A549 (cell line): ENCODE data around the gene MAML3. TPM values are rescaled to one million over a fixed set of nuclear protein-coding genes. Genes with fewer than 3 reads are reported as not detected.
A peak's percentile ranks its signal among the peaks of the same experiment; 100 is the strongest.

Experiments
- ATAC-seq, 2 experiments: fragments of 200-7000 bp in 1 of 2; fragments of >200 bp in 1 of 2; cut with Nextera tagmentation in 1 of 2; cut with Tn5 transposase in 1 of 2; 3 replicates each; pipeline versions ENCODE4 v1.8.0 to v1.9.1; 2018 to 2020; ENCODE audit warnings: mild to moderate bottlenecking in 1 of 2, moderate library complexity in 1 of 2
- CTCF ChIA-PET: fragments of 300-600 bp; sonication (Branson Sonifier 250); formaldehyde crosslinking; extraction: SDS; loops from one replicate; lab custom pipeline; 2021; ENCODE audit warnings: antibody characterized with exemption, inconsistent platforms; lab: Yijun Ruan, JAX
- POLR2A ChIA-PET: fragments of 350-600 bp; formaldehyde crosslinking; extraction: SDS; loops from one replicate; lab custom pipeline; 2021; ENCODE audit warnings: antibody characterized with exemption, inconsistent platforms; lab: Yijun Ruan, JAX
- DNase-seq, 2 experiments: peaks; one replicate each; pipeline versions ENCODE4 v3.0.0 to v3.0.0-alpha.2; 2011 to 2016; ENCODE audit warnings: low read depth in 1 of 2, low spot score in 1 of 2
- FAIRE-seq: peaks from 2 replicates; lab custom pipeline; 2011; peaks lifted over from hg19 to GRCh38; lab: Jason Lieb, UNC
- H3K27ac ChIP-seq, 2 experiments: fragments of >200 bp; sonication (Bioruptor Twin); formaldehyde crosslinking; 3 replicates each; pipeline ENCODE4 v1.5.1; 2016 to 2017
- H3K4me1 ChIP-seq: fragments of >200 bp; sonication (Bioruptor Twin); formaldehyde crosslinking; 3 replicates; pipeline ENCODE4 v1.6.1; 2016
- H3K4me2 ChIP-seq: fragments of >200 bp; sonication (Bioruptor Twin); formaldehyde crosslinking; 3 replicates; pipeline ENCODE4 v1.6.1; 2016
- H3K4me3 ChIP-seq: fragments of >200 bp; sonication (Bioruptor Twin); formaldehyde crosslinking; 3 replicates; pipeline ENCODE4 v1.5.1; 2016
- H3K9me3 ChIP-seq: fragments of >200 bp; sonication (Bioruptor Twin); formaldehyde crosslinking; 3 replicates; pipeline ENCODE4 v1.6.1; 2016
- CBX2 ChIP-seq: fragments of 200-600 bp; sonication (generic); IDR thresholded peaks from 2 replicates; pipeline ENCODE4 v1.6.1; 2016; ENCODE audit warnings: low read depth, mild to moderate bottlenecking, borderline replicate concordance
- CEBPB ChIP-seq, 2 experiments: fragments of >200 bp in 1 of 2; sonication (Bioruptor Twin) in 1 of 2; formaldehyde crosslinking in 1 of 2; IDR thresholded peaks; 2 replicates each; pipeline ENCODE4 v1.6.1; 2012 to 2016
- CTCF ChIP-seq: fragments of >200 bp; sonication (Bioruptor Twin); formaldehyde crosslinking; IDR thresholded peaks from 3 replicates; pipeline ENCODE4 v1.5.1; 2016
- EHF ChIP-seq: fragments of 250-450 bp; sonication (Bioruptor Pico); IDR thresholded peaks from 2 replicates; pipeline ENCODE4 v1.5.0; 2020; ENCODE audit warnings: mild to moderate bottlenecking
- EP300 ChIP-seq, 2 experiments: fragments of >200 bp; sonication (Bioruptor Twin); formaldehyde crosslinking; IDR thresholded peaks; 2 replicates in 1 of 2; 3 replicates in 1 of 2; pipeline ENCODE4 v1.6.1; 2016 to 2017
- HDAC2 ChIP-seq: fragments of 200-600 bp; sonication (generic); IDR thresholded peaks from 2 replicates; pipeline ENCODE4 v1.6.1; 2016
- HEYL ChIP-seq: fragments of 250-450 bp; sonication (Bioruptor Pico); IDR thresholded peaks from 2 replicates; pipeline ENCODE4 v1.8.0; 2021; ENCODE audit warnings: mild to moderate bottlenecking, moderate library complexity
- HOXA7 ChIP-seq: fragments of 250-450 bp; sonication (Bioruptor Pico); IDR thresholded peaks from 2 replicates; pipeline ENCODE4 v1.5.0; 2020; ENCODE audit warnings: mild to moderate bottlenecking, moderate library complexity
- MAZ ChIP-seq: fragments of 150-350 bp; IDR thresholded peaks from 2 replicates; pipeline ENCODE4 v1.6.1; 2014; ENCODE audit warnings: antibody characterized with exemption, low read depth, low read length, borderline replicate concordance
- NR3C1 ChIP-seq: fragments of >200 bp; sonication (Bioruptor Twin); formaldehyde crosslinking; IDR thresholded peaks from 3 replicates; pipeline ENCODE4 v1.6.1; 2017
- POLR2AphosphoS2 ChIP-seq: conservative IDR thresholded peaks from 2 replicates; pipeline ENCODE4 v1.6.1; 2012; ENCODE audit warnings: low read length, improper control_type of control experiment, inconsistent platforms
- RNF2 ChIP-seq: fragments of 200-600 bp; sonication (generic); IDR thresholded peaks from 2 replicates; pipeline ENCODE4 v1.6.1; 2016; ENCODE audit warnings: low read depth, mild to moderate bottlenecking, antibody characterized with exemption, moderate library complexity, borderline replicate concordance
- SMC3 ChIP-seq: fragments of >200 bp; sonication (Bioruptor Twin); formaldehyde crosslinking; IDR thresholded peaks from 3 replicates; pipeline ENCODE4 v1.6.1; 2018; ENCODE audit warnings: inconsistent platforms
- SREBF2 ChIP-seq: fragments of 450-650 bp; IDR thresholded peaks from 2 replicates; pipeline ENCODE4 v1.6.1; 2014; ENCODE audit warnings: mild to moderate bottlenecking, moderate library complexity
- TP53 ChIP-seq: fragments of 250-450 bp; sonication (Bioruptor Pico); IDR thresholded peaks from 2 replicates; pipeline ENCODE4 v1.5.0; 2021; ENCODE audit warnings: mild to moderate bottlenecking, moderate library complexity
- ZNF302 ChIP-seq: fragments of 250-450 bp; sonication (Bioruptor Pico); IDR thresholded peaks from 2 replicates; pipeline ENCODE4 v1.9.0; 2021; ENCODE audit warnings: inconsistent platforms, mild to moderate bottlenecking, moderate library complexity
- ZSCAN20 ChIP-seq: fragments of 250-450 bp; sonication (Bioruptor Pico); IDR thresholded peaks from 2 replicates; pipeline ENCODE4 v1.8.0; 2022; ENCODE audit warnings: mild to moderate bottlenecking, moderate library complexity
- WGBS: methylation state at CpG from one replicate; pipeline ENCODE4 v1.1.6; 2017; ENCODE audit errors: missing lambda C conversion rate; 5-methylcytosine and 5-hydroxymethylcytosine counted together
- polyA plus RNA-seq, 4 experiments: library from polyadenylated mRNA; depleted of rRNA in 3 of 4; stranded (reverse); fragments of >200 nt; fragmentation: RNase III in 1 of 4; extraction: RNeasy Plus Mini Kit Qiagen cat#74134 plus additional on column Dnase treatment in 1 of 4; gene quantifications; 2 replicates in 3 of 4; 3 replicates in 1 of 4; pipeline ENCODE4 v1.2.3, GENCODE V29; 2011 to 2017
- TF ChIP-seq, protein P1 (sequence below): fragments of 450-650 bp; IDR thresholded peaks from 2 replicates; pipeline ENCODE4 v1.6.1; 2014; ENCODE audit warnings: antibody characterized with exemption
- TF ChIP-seq, protein P2 (sequence below): IDR thresholded peaks from 2 replicates; pipeline ENCODE4 v1.6.1; 2012

The MAML3 gene
- polyA plus RNA-seq, 2 of the 4 experiments (the other 2 are of a cell fraction) = 9.0 to 22.2 TPM

DNA sequence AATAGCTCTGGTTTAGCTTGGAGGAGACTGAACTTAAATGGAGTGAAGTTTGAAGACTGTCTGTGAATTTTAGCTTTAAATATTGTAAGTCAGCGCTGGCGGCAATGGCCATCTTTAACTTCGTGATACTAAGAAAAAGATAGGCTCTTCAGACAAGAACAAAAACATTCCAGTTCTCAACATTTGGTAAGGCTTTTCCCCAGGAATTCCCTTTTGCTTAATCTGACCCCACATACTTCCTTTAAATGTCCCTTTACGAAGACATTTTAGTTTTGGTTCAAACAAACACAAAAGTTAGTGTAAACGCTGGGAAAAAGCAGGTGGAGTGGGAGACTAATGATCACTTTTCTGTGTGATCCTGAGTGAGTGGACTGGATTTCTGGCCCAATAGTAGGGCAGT is 106.2 kb downstream of the MAML3 start:
- TF ChIP-seq POLR2AphosphoS2 (no peak), EHF (CRISPR knock-in tag) (no peak), RNF2 (no peak), CBX2 (no peak), HOXA7 (no peak), NR3C1 (no peak), ZSCAN20 (CRISPR knock-in tag) (no peak), SREBF2 (no peak)
- TF ChIP-seq, protein P1, sequence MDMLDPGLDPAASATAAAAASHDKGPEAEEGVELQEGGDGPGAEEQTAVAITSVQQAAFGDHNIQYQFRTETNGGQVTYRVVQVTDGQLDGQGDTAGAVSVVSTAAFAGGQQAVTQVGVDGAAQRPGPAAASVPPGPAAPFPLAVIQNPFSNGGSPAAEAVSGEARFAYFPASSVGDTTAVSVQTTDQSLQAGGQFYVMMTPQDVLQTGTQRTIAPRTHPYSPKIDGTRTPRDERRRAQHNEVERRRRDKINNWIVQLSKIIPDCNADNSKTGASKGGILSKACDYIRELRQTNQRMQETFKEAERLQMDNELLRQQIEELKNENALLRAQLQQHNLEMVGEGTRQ = no peak
- Histone ChIP-seq H3K9me3 (no peaks in the 10 kb centered on the region), H3K4me3 (no peak overlapping the region), H3K27ac (peak overlapping the region; percentile 88 to 91), H3K4me1 (peaks cover 91% of the 10 kb centered on the region), H3K4me2 (peak overlapping the region; percentile 82)
- DNase-seq (no peak), ATAC-seq (no peak), FAIRE-seq (no peak)
- CTCF ChIA-PET = interaction anchor here (0.6 to 1.8 kb wide), 4 partner anchors 10 to 380 kb away, joined by 3 to 9 read pairs (median 3); partner anchors contain the start of gene CLGN
- POLR2A ChIA-PET = no interaction called here
- 78% methylated on average over 5 of the region's 5 CpGs for WGBS

DNA sequence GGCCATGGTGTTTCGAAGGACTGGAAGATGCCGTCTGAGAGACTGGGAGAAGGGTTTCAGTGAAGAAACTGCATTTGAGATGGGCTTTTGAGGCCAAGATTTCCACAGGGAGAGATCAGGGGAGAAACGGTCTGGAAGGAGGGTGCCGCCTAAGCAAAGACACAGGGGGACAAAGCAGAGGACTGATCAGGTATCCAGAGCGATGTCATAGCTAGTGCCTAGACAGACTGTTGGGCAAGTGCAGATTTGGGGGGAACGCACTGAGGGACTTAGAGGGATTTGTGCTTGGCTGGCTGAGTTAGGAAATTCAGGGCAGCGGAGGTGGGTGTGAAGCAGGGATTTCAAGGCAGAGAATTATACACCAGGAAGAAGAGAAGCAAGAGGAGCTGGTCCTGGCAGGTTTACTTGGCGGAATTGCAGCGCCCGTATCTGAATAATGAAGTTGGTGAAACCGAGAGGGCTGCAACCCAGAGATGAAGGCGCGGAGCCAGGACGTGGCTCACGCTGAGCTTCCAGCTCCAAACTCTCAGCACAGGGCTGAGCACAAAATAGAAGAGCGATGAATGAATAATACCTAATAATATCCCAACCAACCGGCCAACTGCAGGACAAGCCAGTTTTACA is 106.9 kb downstream of the MAML3 start:
- TF ChIP-seq CEBPB (IDR thresholded peaks at IDR 0.05) (no peak), TP53 (CRISPR knock-in tag) (no peak), EP300 (IDR thresholded peaks at IDR 0.05) (no peak), HEYL (CRISPR knock-in tag) (no peak), NR3C1 (no peak), SMC3 (no peak), HDAC2 (no peak), CTCF (no peak), ZNF302 (no peak)
- TF ChIP-seq, protein P2, sequence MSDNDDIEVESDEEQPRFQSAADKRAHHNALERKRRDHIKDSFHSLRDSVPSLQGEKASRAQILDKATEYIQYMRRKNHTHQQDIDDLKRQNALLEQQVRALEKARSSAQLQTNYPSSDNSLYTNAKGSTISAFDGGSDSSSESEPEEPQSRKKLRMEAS = no peak
- FAIRE-seq (no peak), ATAC-seq (no peak), DNase-seq (no peak)
- WGBS = 86% methylated on average over 17 of the region's 17 CpGs
- ChIA-PET POLR2A (no interaction called here), CTCF (interaction anchor here (0.8 to 1.8 kb wide), 6 partner anchors 9 to 381 kb away, joined by 3 to 9 read pairs (median 3); partner anchors contain the start of gene CLGN)
- Histone ChIP-seq H3K27ac (peak overlapping the region; percentile 88 to 91), H3K4me3 (no peak overlapping the region), H3K4me1 (peaks cover 87% of the 10 kb centered on the region), H3K9me3 (no peaks in the 10 kb centered on the region), H3K4me2 (peak overlapping the region; percentile 82)

GRCh38 chr4:140046543-140046942 is 107.4 kb downstream of the MAML3 start:
- 44% methylated on average over 6 of the region's 6 CpGs for WGBS
- DNase-seq = no peak
- Histone ChIP-seq H3K27ac (peak overlapping the region; percentile 88 to 91), H3K4me3 (no peak overlapping the region), H3K9me3 (no peaks in the 10 kb centered on the region), H3K4me1 (peaks cover 81% of the 10 kb centered on the region), H3K4me2 (peak overlapping the region; percentile 82)
- POLR2A ChIA-PET = interaction anchor here (0.8 kb wide), 1 partner anchor 38 kb away, joined by 3 read pairs; no protein-coding TSS in a partner anchor
- TF ChIP-seq CEBPB (IDR thresholded peaks at IDR 0.05) = 0 out of 4 replicates have a peak, but pooled peaks of 1 of the 2 experiments have one; percentile 26
- no peak for TF ChIP-seq MAZ
- FAIRE-seq = no peak
- CTCF ChIA-PET = interaction anchor here (0.8 to 1.8 kb wide), 5 partner anchors 18 to 381 kb away, joined by 3 to 9 read pairs (median 3); partner anchors contain the start of gene CLGN
- no peak for ATAC-seq
